ENCODE measurements around the gene QSOX1. TPM values are rescaled to one million over a fixed set of nuclear protein-coding genes. Genes with fewer than 3 reads are reported as not detected.

The QSOX1 gene
- total RNA-seq, 4 donors from 2014 or later = 65.9 to 124 (median 93.7) TPM

GRCh38 chr1:180187626-180188025 is 33.0 kb downstream of the QSOX1 start:
- Histone ChIP-seq H3K4me1 (no peaks in the 10 kb centered on the region), H3K9me3 (no peaks in the 10 kb centered on the region), H3K27me3 (no peaks in the 10 kb centered on the region), H3K36me3 (peaks cover 2 to 87% of the 10 kb centered on the region in 2 donors), H3K4me3 (no peak overlapping the region), H3K27ac (no peak overlapping the region)
- TF ChIP-seq POLR2A (IDR thresholded peaks at IDR 0.05) (no peak), CTCF (IDR thresholded peaks at IDR 0.05 in 4 of 5, conservative IDR thresholded peaks at IDR 0.05 in 1 of 5) (no peak)
- ATAC-seq (no peak), DNase-seq (no peak)
- in situ Hi-C loops (cut with MboI; ENCODE audit: low sequenced_read_pairs in 4 of 4) = loop anchor here in 3 of 4 donors (25.0 kb wide), 2 partner anchors 100 to 475 kb away; no protein-coding TSS in a partner anchor
- intact Hi-C loops (cut with DNase I; ENCODE audit: low total_unique reads) = no loop called here

DNA sequence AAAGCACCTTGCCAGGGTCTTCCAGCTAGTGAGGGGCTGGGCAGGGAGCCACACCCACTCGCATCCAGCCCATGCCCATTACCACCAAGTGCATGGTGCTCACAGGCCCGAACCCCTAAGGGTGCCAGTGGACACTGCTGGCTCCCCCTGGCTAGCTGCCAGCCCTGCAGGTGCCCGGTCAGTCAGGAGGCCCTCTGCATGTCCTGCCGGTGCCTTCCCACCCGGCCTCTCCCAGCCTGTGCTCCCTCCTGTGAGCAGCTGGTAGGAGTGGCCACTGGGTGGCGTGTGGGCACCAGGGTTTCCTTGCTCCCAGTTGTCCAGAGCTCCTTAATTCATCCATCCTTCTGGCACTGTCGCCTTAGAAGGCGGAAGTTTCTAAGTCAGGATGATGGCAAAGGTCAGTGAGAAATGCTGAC is 33.4 kb downstream of the QSOX1 start:
- intact Hi-C loops (cut with DNase I; ENCODE audit: low total_unique reads) = no loop called here
- H3K4me3 ChIP-seq = no peak overlapping the region
- TF ChIP-seq POLR2A (IDR thresholded peaks at IDR 0.05) = no peak
- peak in 3 of 5 experiments; percentile 19 to 35 (median 28) for TF ChIP-seq CTCF (IDR thresholded peaks at IDR 0.05 in 4 of 5, conservative IDR thresholded peaks at IDR 0.05 in 1 of 5)
- no peak overlapping the region for H3K27ac ChIP-seq
- no peaks in the 10 kb centered on the region for H3K4me1 ChIP-seq
- H3K36me3 ChIP-seq = peaks cover 2 to 82% of the 10 kb centered on the region in 2 donors
- in situ Hi-C loops (cut with MboI; ENCODE audit: low sequenced_read_pairs in 4 of 4) = loop anchor here in 3 of 4 donors (25.0 kb wide), 2 partner anchors 101 to 476 kb away; no protein-coding TSS in a partner anchor
- ATAC-seq (no peak), DNase-seq (no peak)
- H3K27me3 ChIP-seq = no peaks in the 10 kb centered on the region
- no peaks in the 10 kb centered on the region for H3K9me3 ChIP-seq

DNA sequence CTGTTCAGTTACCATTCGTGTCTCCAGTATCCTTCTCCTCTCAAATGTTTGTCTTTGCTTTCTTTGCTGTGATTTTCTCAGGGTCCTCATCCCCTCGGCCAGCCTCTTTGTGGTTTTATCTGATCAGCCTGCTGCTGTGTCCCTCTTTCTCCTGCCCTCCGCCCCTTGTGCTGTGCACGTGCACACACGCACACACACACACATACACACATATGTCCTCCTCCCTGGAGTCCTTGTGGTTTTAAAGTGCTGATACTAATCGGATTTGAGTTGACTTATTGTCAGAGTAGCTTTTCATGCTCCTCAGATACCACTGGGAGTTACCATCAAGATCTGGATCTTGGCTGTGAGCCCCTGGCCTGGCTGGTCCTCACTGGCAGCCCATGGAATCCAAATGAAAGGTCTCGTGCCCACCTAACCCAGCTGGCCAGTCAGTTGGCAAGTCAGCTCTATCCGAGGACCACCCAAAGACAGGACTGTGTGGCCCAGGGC is 34.1 kb downstream of the QSOX1 start:
- DNase-seq (no peak), ATAC-seq (no peak)
- TF ChIP-seq POLR2A (IDR thresholded peaks at IDR 0.05) = no peak
- no peak for TF ChIP-seq CTCF (IDR thresholded peaks at IDR 0.05 in 4 of 5, conservative IDR thresholded peaks at IDR 0.05 in 1 of 5)
- Histone ChIP-seq H3K27me3 (no peaks in the 10 kb centered on the region), H3K9me3 (no peaks in the 10 kb centered on the region), H3K27ac (no peak overlapping the region), H3K4me1 (no peaks in the 10 kb centered on the region), H3K36me3 (peaks cover 2 to 77% of the 10 kb centered on the region in 2 donors), H3K4me3 (no peak overlapping the region)
- in situ Hi-C loops (cut with MboI; ENCODE audit: low sequenced_read_pairs in 4 of 4) (loop anchor here in 3 of 4 donors (25.0 kb wide), 2 partner anchors 101 to 476 kb away; no protein-coding TSS in a partner anchor), intact Hi-C loops (cut with DNase I; ENCODE audit: low total_unique reads) (no loop called here)

- ATAC-seq (no peak), DNase-seq (no peak)
- in situ Hi-C loops (cut with MboI; ENCODE audit: low sequenced_read_pairs in 4 of 4) = loop anchor here in 3 of 4 donors (25.0 kb wide), 2 partner anchors 103 to 478 kb away; no protein-coding TSS in a partner anchor
- intact Hi-C loops (cut with DNase I; ENCODE audit: low total_unique reads) = no loop called here
- Histone ChIP-seq H3K27ac (no peak overlapping the region), H3K4me1 (no peaks in the 10 kb centered on the region), H3K9me3 (no peaks in the 10 kb centered on the region), H3K4me3 (no peak overlapping the region), H3K36me3 (peaks cover 2 to 69% of the 10 kb centered on the region in 2 donors), H3K27me3 (no peaks in the 10 kb centered on the region)
- TF ChIP-seq POLR2A (IDR thresholded peaks at IDR 0.05) = no peak
- TF ChIP-seq CTCF (IDR thresholded peaks at IDR 0.05 in 4 of 5, conservative IDR thresholded peaks at IDR 0.05 in 1 of 5) = no peak
Measured at GRCh38 chr1:180190091-180190490, 35.4 kb downstream of the QSOX1 start.
